ENCODE data around the gene SYNE3. TPM values are rescaled to one million over a fixed set of nuclear protein-coding genes. Genes with fewer than 3 reads are reported as not detected.

SYNE3 gene
- total RNA-seq, 1 experiment from 2014 or later, result 21.2 TPM

- H3K27ac Mint-ChIP-seq (ENCODE audit: unreplicated experiment), result no peak overlapping the region
- intact Hi-C loops (cut with micrococcal nuclease; ENCODE audit: unreplicated experiment), result no loop called here
- Histone ChIP-seq H3K36me3 (ENCODE audit: control insufficient read depth, insufficient read depth, low read length) (no peaks in the 10 kb centered on the region), H3K4me1 (peaks cover 15% of the 10 kb centered on the region), H3K4me3 (ENCODE audit: low read depth, low read length) (no peak overlapping the region), H3K27me3 (replicated peaks; ENCODE audit: control insufficient read depth, insufficient read depth, low read length) (no peaks in the 10 kb centered on the region), H3K9me3 (no peaks in the 10 kb centered on the region)
- no TSS peak for BruUV-seq (replicated peaks)
- no peak for TF ChIP-seq CTCF (IDR thresholded peaks at IDR 0.05; ENCODE audit: insufficient read depth in 1 of 2, low read depth in 1 of 2, low read length in 1 of 2, severe bottlenecking in 1 of 2, unreplicated experiment in 1 of 2)
- H3K36me3 Mint-ChIP-seq (ENCODE audit: insufficient read depth, unreplicated experiment), result no peaks in the 10 kb centered on the region
- H3K4me3 Mint-ChIP-seq (ENCODE audit: unreplicated experiment), result no peak overlapping the region
- POLR2A ChIA-PET, result no interaction called here
- DNase-seq, result peak in 1 of 2 experiments; percentile 6
- H3K27me3 Mint-ChIP-seq (ENCODE audit: insufficient read depth, unreplicated experiment), result no peaks in the 10 kb centered on the region
- no peaks in the 10 kb centered on the region for H3K9me3 Mint-ChIP-seq (ENCODE audit: unreplicated experiment)
- CTCF ChIA-PET, result no interaction called here
- H3K4me1 Mint-ChIP-seq (ENCODE audit: low read depth, unreplicated experiment), result peaks cover 8% of the 10 kb centered on the region
These were observed 8.7 kb downstream of the SYNE3 start for GRCh38 chr14:95507701-95508103.

- no peaks in the 10 kb centered on the region for H3K9me3 Mint-ChIP-seq (ENCODE audit: unreplicated experiment)
- intact Hi-C loops (cut with micrococcal nuclease; ENCODE audit: unreplicated experiment), result no loop called here
- TF ChIP-seq CTCF (IDR thresholded peaks at IDR 0.05; ENCODE audit: insufficient read depth in 1 of 2, low read depth in 1 of 2, low read length in 1 of 2, severe bottlenecking in 1 of 2, unreplicated experiment in 1 of 2), result no peak
- H3K4me3 Mint-ChIP-seq (ENCODE audit: unreplicated experiment), result no peak overlapping the region
- Histone ChIP-seq H3K4me1 (peaks cover 19% of the 10 kb centered on the region), H3K27me3 (replicated peaks; ENCODE audit: control insufficient read depth, insufficient read depth, low read length) (no peaks in the 10 kb centered on the region), H3K4me3 (ENCODE audit: low read depth, low read length) (no peak overlapping the region), H3K36me3 (ENCODE audit: control insufficient read depth, insufficient read depth, low read length) (no peaks in the 10 kb centered on the region), H3K9me3 (no peaks in the 10 kb centered on the region)
- H3K4me1 Mint-ChIP-seq (ENCODE audit: low read depth, unreplicated experiment), result peaks cover 12% of the 10 kb centered on the region
- H3K36me3 Mint-ChIP-seq (ENCODE audit: insufficient read depth, unreplicated experiment), result no peaks in the 10 kb centered on the region
- no peaks in the 10 kb centered on the region for H3K27me3 Mint-ChIP-seq (ENCODE audit: insufficient read depth, unreplicated experiment)
- no TSS peak for BruUV-seq (replicated peaks)
- CTCF ChIA-PET, result no interaction called here
- POLR2A ChIA-PET, result no interaction called here
- DNase-seq, result no peak
- no peak overlapping the region for H3K27ac Mint-ChIP-seq (ENCODE audit: unreplicated experiment)
These were observed 9.3 kb downstream of the SYNE3 start for GRCh38 chr14:95507174-95507573.

GRCh38 chr14:95505030-95505589 lies 11.3 kb downstream of the SYNE3 start:
- H3K36me3 ChIP-seq (ENCODE audit: control insufficient read depth, insufficient read depth, low read length), result no peaks in the 10 kb centered on the region
- Mint-ChIP-seq H3K9me3 (ENCODE audit: unreplicated experiment) (no peaks in the 10 kb centered on the region), H3K27ac (ENCODE audit: unreplicated experiment) (peak overlapping the region; percentile 84), H3K4me3 (ENCODE audit: unreplicated experiment) (no peak overlapping the region), H3K4me1 (ENCODE audit: low read depth, unreplicated experiment) (peaks cover 28% of the 10 kb centered on the region), H3K27me3 (ENCODE audit: insufficient read depth, unreplicated experiment) (no peaks in the 10 kb centered on the region), H3K36me3 (ENCODE audit: insufficient read depth, unreplicated experiment) (no peaks in the 10 kb centered on the region)
- H3K4me1 ChIP-seq, result peaks cover 37% of the 10 kb centered on the region
- ChIA-PET POLR2A (no interaction called here), CTCF (no interaction called here)
- intact Hi-C loops (cut with micrococcal nuclease; ENCODE audit: unreplicated experiment), result no loop called here
- DNase-seq, result no peak
- TF ChIP-seq CTCF (IDR thresholded peaks at IDR 0.05; ENCODE audit: insufficient read depth in 1 of 2, low read depth in 1 of 2, low read length in 1 of 2, severe bottlenecking in 1 of 2, unreplicated experiment in 1 of 2), result no peak
- no peak overlapping the region for H3K4me3 ChIP-seq (ENCODE audit: low read depth, low read length)
- no peaks in the 10 kb centered on the region for H3K9me3 ChIP-seq
- BruUV-seq (replicated peaks), result no TSS peak
- H3K27me3 ChIP-seq (replicated peaks; ENCODE audit: control insufficient read depth, insufficient read depth, low read length), result no peaks in the 10 kb centered on the region
